ENCODE measurements around the gene NXPH3. TPM values are rescaled to one million over a fixed set of nuclear protein-coding genes. Genes with fewer than 3 reads are reported as not detected.
A peak's percentile ranks its signal among the peaks of the same experiment; 100 is the strongest.

NXPH3 gene
- total and polyA plus RNA-seq, 2 experiments from 2014 or later, result 2.1 to 9.0 TPM

- H3K36me3 ChIP-seq, result no peaks in the 10 kb centered on the region
- no peaks in the 10 kb centered on the region for H3K27me3 ChIP-seq
- DNase-seq (ENCODE audit: low read depth in 1 of 2, low spot score in 1 of 2), result no peak
- H3K9me3 ChIP-seq (ENCODE audit: low read depth), result no peaks in the 10 kb centered on the region
- no peak for TF ChIP-seq CTCF (IDR thresholded peaks at IDR 0.05; ENCODE audit: low read depth, low read length)
- H3K4me3 ChIP-seq, result no peak overlapping the region
- H3K27ac ChIP-seq, result no peak overlapping the region
- peaks cover 8% of the 10 kb centered on the region for H3K4me1 ChIP-seq (ENCODE audit: low read depth)
Measured at GRCh38 chr17:49590874-49591273, 15.2 kb downstream of the NXPH3 start.

- no peak for TF ChIP-seq CTCF (IDR thresholded peaks at IDR 0.05; ENCODE audit: low read depth, low read length)
- Histone ChIP-seq H3K4me1 (ENCODE audit: low read depth) (peaks cover 11% of the 10 kb centered on the region), H3K27ac (peak overlapping the region; percentile 49), H3K4me3 (no peak overlapping the region), H3K9me3 (ENCODE audit: low read depth) (no peaks in the 10 kb centered on the region), H3K27me3 (no peaks in the 10 kb centered on the region), H3K36me3 (peaks cover 10% of the 10 kb centered on the region)
- DNase-seq (ENCODE audit: low read depth in 1 of 2, low spot score in 1 of 2), result peak in 1 of 2 donors; percentile 41
Measured at GRCh38 chr17:49592263-49592662, 16.6 kb downstream of the NXPH3 start.

GRCh38 chr17:49595328-49595727 is 19.7 kb downstream of the NXPH3 start:
- Histone ChIP-seq H3K27ac (no peak overlapping the region), H3K4me1 (ENCODE audit: low read depth) (peaks cover 13% of the 10 kb centered on the region), H3K36me3 (peaks cover 23% of the 10 kb centered on the region), H3K9me3 (ENCODE audit: low read depth) (no peaks in the 10 kb centered on the region), H3K4me3 (no peak overlapping the region), H3K27me3 (no peaks in the 10 kb centered on the region)
- DNase-seq (ENCODE audit: low read depth in 1 of 2, low spot score in 1 of 2), result no peak
- no peak for TF ChIP-seq CTCF (IDR thresholded peaks at IDR 0.05; ENCODE audit: low read depth, low read length)

GRCh38 chr17:49595980-49596379 is 20.3 kb downstream of the NXPH3 start:
- Histone ChIP-seq H3K27ac (no peak overlapping the region), H3K4me1 (ENCODE audit: low read depth) (peaks cover 13% of the 10 kb centered on the region), H3K4me3 (no peak overlapping the region), H3K36me3 (peaks cover 29% of the 10 kb centered on the region), H3K9me3 (ENCODE audit: low read depth) (no peaks in the 10 kb centered on the region), H3K27me3 (no peaks in the 10 kb centered on the region)
- DNase-seq (ENCODE audit: low read depth in 1 of 2, low spot score in 1 of 2), result no peak
- no peak for TF ChIP-seq CTCF (IDR thresholded peaks at IDR 0.05; ENCODE audit: low read depth, low read length)

GRCh38 chr17:49596613-49597244 is 21.1 kb downstream of the NXPH3 start:
- Histone ChIP-seq H3K4me1 (ENCODE audit: low read depth) (peaks cover 13% of the 10 kb centered on the region), H3K27me3 (no peaks in the 10 kb centered on the region), H3K36me3 (peaks cover 35% of the 10 kb centered on the region), H3K4me3 (no peak overlapping the region), H3K9me3 (ENCODE audit: low read depth) (no peaks in the 10 kb centered on the region), H3K27ac (no peak overlapping the region)
- DNase-seq (ENCODE audit: low read depth in 1 of 2, low spot score in 1 of 2), result no peak
- no peak for TF ChIP-seq CTCF (IDR thresholded peaks at IDR 0.05; ENCODE audit: low read depth, low read length)
